Measurements from ENCODE around the gene ENTPD8. TPM values are rescaled to one million over a fixed set of nuclear protein-coding genes. Genes with fewer than 3 reads are reported as not detected.

Gene ENTPD8
- total and polyA plus RNA-seq, 2 experiments from 2014 or later: 0.15 to 0.51 TPM

DNA sequence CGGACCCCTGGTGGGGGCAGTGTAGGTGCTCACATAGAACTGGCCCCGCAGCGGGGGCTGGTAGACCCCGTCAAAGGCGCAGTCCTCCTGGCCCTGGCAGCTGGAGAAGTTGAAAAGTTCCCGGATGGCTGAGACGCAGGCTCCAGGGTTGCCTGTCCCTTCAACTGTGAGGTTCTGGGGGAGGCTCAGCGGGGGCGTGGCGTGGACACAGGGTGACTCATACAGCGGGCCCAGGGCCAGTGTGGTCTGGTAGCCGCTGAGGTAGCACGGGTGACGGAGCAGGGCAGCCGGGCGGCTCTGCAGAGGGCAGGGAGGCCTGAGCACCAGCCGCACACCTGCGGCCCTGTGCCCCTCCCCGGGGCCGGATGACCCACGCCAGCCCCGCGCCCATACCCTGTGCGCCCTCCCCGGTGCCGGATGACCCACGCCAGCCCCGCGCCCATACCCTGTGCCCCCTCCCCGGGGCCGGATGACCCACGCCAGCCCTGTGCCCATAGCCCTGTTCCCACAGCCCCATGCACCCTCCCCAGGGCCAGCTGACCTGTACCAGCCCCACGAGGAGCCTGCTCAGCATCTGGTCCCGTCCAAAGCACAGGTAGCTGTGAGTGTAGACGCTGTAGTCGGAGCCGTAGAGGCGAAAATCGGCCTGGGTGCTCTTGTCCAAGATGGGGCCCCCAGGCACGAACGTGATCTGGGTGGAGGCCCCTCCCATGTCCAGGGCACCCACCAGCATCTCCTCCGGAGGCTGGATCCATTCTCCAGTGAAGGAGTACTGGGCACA, 5.0 kb downstream of the ENTPD8 start:
- TF ChIP-seq, protein P1, sequence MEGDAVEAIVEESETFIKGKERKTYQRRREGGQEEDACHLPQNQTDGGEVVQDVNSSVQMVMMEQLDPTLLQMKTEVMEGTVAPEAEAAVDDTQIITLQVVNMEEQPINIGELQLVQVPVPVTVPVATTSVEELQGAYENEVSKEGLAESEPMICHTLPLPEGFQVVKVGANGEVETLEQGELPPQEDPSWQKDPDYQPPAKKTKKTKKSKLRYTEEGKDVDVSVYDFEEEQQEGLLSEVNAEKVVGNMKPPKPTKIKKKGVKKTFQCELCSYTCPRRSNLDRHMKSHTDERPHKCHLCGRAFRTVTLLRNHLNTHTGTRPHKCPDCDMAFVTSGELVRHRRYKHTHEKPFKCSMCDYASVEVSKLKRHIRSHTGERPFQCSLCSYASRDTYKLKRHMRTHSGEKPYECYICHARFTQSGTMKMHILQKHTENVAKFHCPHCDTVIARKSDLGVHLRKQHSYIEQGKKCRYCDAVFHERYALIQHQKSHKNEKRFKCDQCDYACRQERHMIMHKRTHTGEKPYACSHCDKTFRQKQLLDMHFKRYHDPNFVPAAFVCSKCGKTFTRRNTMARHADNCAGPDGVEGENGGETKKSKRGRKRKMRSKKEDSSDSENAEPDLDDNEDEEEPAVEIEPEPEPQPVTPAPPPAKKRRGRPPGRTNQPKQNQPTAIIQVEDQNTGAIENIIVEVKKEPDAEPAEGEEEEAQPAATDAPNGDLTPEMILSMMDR (IDR thresholded peaks at IDR 0.05; ENCODE audit: low read depth, low read length): no peak
- Histone ChIP-seq H3K27ac (no peak overlapping the region), H3K4me3 (no peak overlapping the region), H3K9me3 (ENCODE audit: low read depth) (no peaks in the 10 kb centered on the region), H3K36me3 (no peaks in the 10 kb centered on the region), H3K4me1 (ENCODE audit: low read depth) (no peaks in the 10 kb centered on the region), H3K27me3 (no peaks in the 10 kb centered on the region)
- peak in 1 of 2 donors; percentile 91 for DNase-seq (ENCODE audit: low read depth in 1 of 2, low spot score in 1 of 2)

DNA sequence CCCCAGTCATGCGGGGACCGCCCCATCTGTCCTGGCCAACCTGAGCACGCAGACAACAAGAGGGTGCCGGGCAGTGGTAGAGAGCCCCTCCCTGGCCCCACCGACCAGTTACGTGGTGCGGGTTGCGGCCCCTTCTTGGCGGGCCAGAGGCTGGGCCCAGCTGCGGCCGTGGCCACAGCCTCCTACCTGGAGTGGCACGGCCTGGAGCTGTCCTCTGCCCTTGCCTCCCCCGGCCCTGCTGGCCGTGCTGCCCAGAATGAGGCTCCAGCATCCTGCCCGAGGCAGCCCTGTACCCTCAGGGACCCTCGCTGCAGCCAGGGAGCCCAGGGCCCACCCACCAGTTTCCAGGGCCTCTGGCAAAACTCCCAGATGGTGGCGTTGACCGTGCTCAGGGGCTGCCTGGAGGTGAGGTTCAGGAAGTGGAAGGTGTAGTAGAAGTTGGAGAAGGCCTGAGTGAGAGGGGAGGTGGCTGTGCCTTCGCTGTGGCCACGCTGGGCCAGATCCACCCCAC, 5.7 kb downstream of the ENTPD8 start:
- TF ChIP-seq, protein P1 (IDR thresholded peaks at IDR 0.05; ENCODE audit: low read depth, low read length): no peak
- Histone ChIP-seq H3K27ac (no peak overlapping the region), H3K4me3 (no peak overlapping the region), H3K9me3 (ENCODE audit: low read depth) (no peaks in the 10 kb centered on the region), H3K4me1 (ENCODE audit: low read depth) (no peaks in the 10 kb centered on the region), H3K36me3 (no peaks in the 10 kb centered on the region), H3K27me3 (no peaks in the 10 kb centered on the region)
- DNase-seq (ENCODE audit: low read depth in 1 of 2, low spot score in 1 of 2): no peak

DNA sequence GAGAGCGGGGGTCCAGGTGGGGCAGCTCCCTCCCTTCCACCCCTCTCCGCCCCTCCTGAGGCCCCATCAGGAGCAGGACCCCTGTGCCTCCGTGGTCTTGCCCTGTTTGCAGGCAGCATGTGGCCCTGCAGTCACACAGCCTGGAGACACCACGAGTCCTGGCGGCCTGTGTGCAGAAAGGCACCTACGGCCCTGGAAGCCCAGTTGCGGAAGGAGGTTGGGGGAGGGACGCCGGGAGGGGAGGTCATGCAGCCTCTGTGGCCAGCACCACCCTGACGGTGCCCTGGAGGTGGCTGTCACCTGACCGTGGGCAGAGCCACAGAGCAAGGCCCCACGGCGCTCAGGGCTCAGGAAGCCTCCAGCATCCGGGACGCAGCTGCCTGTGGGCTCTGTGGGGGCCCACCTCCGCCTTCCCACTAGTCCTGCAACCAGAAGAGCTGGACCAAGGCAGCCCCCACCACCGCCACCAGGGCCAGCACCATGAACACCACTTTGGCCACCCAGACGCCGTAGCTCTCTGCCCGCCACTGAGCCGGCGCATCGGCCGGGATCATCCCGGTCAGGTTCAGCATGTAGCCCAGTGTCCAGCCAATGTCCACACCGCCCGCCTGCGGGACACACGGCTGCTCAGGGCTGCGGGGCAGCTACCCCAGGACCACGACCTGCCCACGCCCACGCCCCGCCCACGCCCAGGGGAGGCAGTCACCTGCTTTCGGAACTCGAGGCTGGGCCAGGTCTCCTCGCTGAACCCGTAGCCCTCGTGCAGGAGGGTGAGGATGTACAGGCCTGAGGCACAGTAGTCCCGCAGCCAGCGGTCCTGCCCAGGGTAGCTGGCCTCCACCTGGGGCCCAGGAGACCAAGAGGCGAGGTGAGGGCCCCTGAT, 6.4 kb downstream of the ENTPD8 start:
- DNase-seq (ENCODE audit: low read depth in 1 of 2, low spot score in 1 of 2): no peak
- no peaks in the 10 kb centered on the region for H3K36me3 ChIP-seq
- H3K4me1 ChIP-seq (ENCODE audit: low read depth): no peaks in the 10 kb centered on the region
- TF ChIP-seq, protein P1 (IDR thresholded peaks at IDR 0.05; ENCODE audit: low read depth, low read length): no peak
- H3K9me3 ChIP-seq (ENCODE audit: low read depth): no peaks in the 10 kb centered on the region
- no peak overlapping the region for H3K4me3 ChIP-seq
- H3K27me3 ChIP-seq: no peaks in the 10 kb centered on the region
- H3K27ac ChIP-seq: no peak overlapping the region

DNA sequence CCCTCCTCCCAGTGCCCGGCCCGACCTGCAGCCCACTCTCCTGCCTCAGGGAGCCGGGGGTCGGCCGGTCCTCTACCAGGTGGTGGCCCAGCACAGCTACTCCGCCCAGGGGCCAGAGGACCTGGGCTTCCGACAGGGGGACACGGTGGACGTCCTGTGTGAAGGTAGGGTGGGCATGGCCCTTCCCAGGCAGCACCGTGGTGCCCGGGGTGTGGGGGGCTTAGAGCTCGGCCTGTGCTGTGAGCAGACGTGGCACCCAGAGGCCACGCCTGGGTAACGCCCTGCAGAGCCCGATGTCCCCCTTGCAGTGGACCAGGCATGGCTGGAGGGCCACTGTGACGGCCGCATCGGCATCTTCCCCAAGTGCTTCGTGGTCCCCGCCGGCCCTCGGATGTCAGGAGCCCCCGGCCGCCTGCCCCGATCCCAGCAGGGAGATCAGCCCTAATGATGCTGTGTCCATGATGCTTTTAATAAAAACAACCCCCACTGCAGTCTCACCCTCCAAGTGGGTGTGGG, 7.2 kb downstream of the ENTPD8 start:
- H3K9me3 ChIP-seq (ENCODE audit: low read depth): no peaks in the 10 kb centered on the region
- DNase-seq (ENCODE audit: low read depth in 1 of 2, low spot score in 1 of 2): no peak
- no peak overlapping the region for H3K27ac ChIP-seq
- H3K27me3 ChIP-seq: no peaks in the 10 kb centered on the region
- TF ChIP-seq, protein P1 (IDR thresholded peaks at IDR 0.05; ENCODE audit: low read depth, low read length): no peak
- no peaks in the 10 kb centered on the region for H3K36me3 ChIP-seq
- no peak overlapping the region for H3K4me3 ChIP-seq
- H3K4me1 ChIP-seq (ENCODE audit: low read depth): no peaks in the 10 kb centered on the region

DNA sequence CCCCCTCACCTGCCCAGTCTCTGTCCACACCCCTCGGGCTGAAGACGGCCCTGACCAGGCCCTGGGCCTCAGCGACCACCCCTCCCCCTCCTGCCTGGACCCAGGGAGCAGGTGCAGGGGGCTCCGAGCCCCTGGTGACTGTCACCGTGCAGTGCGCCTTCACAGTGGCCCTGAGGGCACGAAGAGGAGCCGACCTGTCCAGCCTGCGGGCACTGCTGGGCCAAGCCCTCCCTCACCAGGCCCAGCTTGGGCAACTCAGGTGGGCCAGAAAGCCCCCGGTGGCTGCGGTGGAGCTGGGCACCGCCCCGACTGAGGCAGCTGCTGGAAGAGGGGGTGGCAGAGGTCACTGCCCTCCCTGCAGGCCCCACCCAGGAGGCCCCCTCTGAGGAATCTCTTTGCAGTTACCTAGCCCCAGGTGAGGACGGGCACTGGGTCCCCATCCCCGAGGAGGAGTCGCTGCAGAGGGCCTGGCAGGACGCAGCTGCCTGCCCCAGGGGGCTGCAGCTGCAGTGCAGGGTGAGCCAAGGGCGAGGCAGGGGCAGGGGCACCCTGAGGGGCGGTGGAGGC, 7.7 kb downstream of the ENTPD8 start:
- no peaks in the 10 kb centered on the region for H3K4me1 ChIP-seq (ENCODE audit: low read depth)
- no peaks in the 10 kb centered on the region for H3K27me3 ChIP-seq
- no peak for DNase-seq (ENCODE audit: low read depth in 1 of 2, low spot score in 1 of 2)
- TF ChIP-seq, protein P1 (IDR thresholded peaks at IDR 0.05; ENCODE audit: low read depth, low read length): no peak
- no peak overlapping the region for H3K4me3 ChIP-seq
- no peak overlapping the region for H3K27ac ChIP-seq
- no peaks in the 10 kb centered on the region for H3K36me3 ChIP-seq
- no peaks in the 10 kb centered on the region for H3K9me3 ChIP-seq (ENCODE audit: low read depth)

Measured in cardiac muscle cell (in vitro differentiated cells and primary cell).